Mesothelial cell of epicardium (in vitro differentiated cells): ENCODE results near the gene PITRM1. TPM values are rescaled to one million over a fixed set of nuclear protein-coding genes. Genes with fewer than 3 reads are reported as not detected.

Experiments used
- DNase-seq, 2 experiments: peaks; one replicate each; pipeline ENCODE4 v3.0.0; 2021; ENCODE audit warnings: low spot score in 2 of 2; ENCODE audit not compliant: unreplicated experiment in 2 of 2
- H3K27ac Mint-ChIP-seq: 2 replicates; pipeline ENCODE4 v1.8.0; 2021; ENCODE audit warnings: mixed read lengths
- H3K27me3 Mint-ChIP-seq: 2 replicates; pipeline ENCODE4 v1.8.0; 2021; ENCODE audit warnings: low read depth, mixed read lengths
- H3K36me3 Mint-ChIP-seq: 2 replicates; pipeline ENCODE4 v1.8.0; 2021; ENCODE audit warnings: mixed read lengths
- H3K4me1 Mint-ChIP-seq: 2 replicates; pipeline ENCODE4 v1.8.0; 2021; ENCODE audit warnings: mixed read lengths
- H3K4me3 Mint-ChIP-seq: 2 replicates; pipeline ENCODE4 v1.8.0; 2021; ENCODE audit warnings: mild to moderate bottlenecking, moderate library complexity, mixed read lengths
- H3K9me3 Mint-ChIP-seq: 2 replicates; pipeline ENCODE4 v1.8.0; 2021; ENCODE audit warnings: mixed read lengths
- total RNA-seq: library from RNA; stranded (reverse); gene quantifications from 3 replicates; pipeline ENCODE4 v1.2.1, GENCODE V29; 2021
- TF ChIP-seq, protein P1 (sequence below): fragments of 200-600 bp; sonication (generic); IDR thresholded peaks from one replicate; pipeline ENCODE4 v1.5.0; 2021; ENCODE audit warnings: antibody characterized with exemption; ENCODE audit not compliant: unreplicated experiment

The PITRM1 gene
- total RNA-seq, 1 donor from 2014 or later: 75.5 TPM

DNA sequence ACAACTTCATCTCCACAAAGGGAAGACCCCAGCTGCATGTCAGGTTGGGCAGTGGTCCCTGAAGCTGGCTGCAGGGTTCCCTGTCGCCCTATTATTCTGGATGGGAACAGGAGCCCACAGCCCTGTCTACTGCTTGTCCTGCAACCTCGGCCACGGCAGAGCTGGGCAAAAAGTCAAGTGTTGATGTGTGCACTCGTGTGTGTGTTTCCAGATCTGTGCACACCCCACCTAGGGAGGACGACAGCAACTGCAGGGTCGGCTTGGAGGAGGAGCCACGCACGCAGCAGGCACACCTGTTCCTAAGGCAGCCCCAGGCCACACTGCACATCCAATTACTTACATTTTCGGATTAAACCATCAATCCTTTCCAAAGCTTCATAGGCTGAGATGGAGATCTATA is 23.6 kb downstream of the PITRM1 start:
- Mint-ChIP-seq H3K36me3 (peaks cover 45% of the 10 kb centered on the region), H3K4me1 (no peaks in the 10 kb centered on the region), H3K27me3 (no peaks in the 10 kb centered on the region), H3K4me3 (no peak overlapping the region), H3K9me3 (no peaks in the 10 kb centered on the region), H3K27ac (no peak overlapping the region)
- TF ChIP-seq, protein P1, sequence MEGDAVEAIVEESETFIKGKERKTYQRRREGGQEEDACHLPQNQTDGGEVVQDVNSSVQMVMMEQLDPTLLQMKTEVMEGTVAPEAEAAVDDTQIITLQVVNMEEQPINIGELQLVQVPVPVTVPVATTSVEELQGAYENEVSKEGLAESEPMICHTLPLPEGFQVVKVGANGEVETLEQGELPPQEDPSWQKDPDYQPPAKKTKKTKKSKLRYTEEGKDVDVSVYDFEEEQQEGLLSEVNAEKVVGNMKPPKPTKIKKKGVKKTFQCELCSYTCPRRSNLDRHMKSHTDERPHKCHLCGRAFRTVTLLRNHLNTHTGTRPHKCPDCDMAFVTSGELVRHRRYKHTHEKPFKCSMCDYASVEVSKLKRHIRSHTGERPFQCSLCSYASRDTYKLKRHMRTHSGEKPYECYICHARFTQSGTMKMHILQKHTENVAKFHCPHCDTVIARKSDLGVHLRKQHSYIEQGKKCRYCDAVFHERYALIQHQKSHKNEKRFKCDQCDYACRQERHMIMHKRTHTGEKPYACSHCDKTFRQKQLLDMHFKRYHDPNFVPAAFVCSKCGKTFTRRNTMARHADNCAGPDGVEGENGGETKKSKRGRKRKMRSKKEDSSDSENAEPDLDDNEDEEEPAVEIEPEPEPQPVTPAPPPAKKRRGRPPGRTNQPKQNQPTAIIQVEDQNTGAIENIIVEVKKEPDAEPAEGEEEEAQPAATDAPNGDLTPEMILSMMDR: no peak
- DNase-seq: no peak

DNA sequence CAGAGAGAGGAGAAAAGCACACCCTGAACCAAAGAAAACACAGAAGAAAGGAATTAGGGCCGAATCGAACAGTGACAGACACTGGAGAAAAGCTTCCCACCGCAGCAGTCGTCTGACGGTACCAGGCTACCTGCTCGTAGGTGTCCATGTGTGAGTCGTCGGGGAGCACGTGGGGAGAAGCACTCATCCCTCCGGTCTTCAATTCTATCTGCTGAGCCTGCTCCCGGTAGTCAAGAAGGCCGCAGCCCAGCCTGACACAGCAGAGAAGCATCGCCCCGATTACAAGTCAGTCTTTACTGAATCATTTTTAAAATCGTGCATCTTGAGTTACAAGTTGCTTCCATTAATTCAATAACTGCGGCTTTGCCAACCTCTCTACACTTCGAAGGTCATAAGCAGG is 24.5 kb downstream of the PITRM1 start:
- TF ChIP-seq, protein P1: no peak
- H3K36me3 Mint-ChIP-seq: peaks cover 43% of the 10 kb centered on the region
- H3K27ac Mint-ChIP-seq: no peak overlapping the region
- no peaks in the 10 kb centered on the region for H3K9me3 Mint-ChIP-seq
- H3K4me3 Mint-ChIP-seq: no peak overlapping the region
- no peaks in the 10 kb centered on the region for H3K27me3 Mint-ChIP-seq
- no peak for DNase-seq
- H3K4me1 Mint-ChIP-seq: no peaks in the 10 kb centered on the region

GRCh38 chr10:3147117-3147820 is 25.3 kb downstream of the PITRM1 start:
- H3K27me3 Mint-ChIP-seq: no peaks in the 10 kb centered on the region
- no peak overlapping the region for H3K27ac Mint-ChIP-seq
- no peaks in the 10 kb centered on the region for H3K9me3 Mint-ChIP-seq
- H3K4me3 Mint-ChIP-seq: no peak overlapping the region
- H3K36me3 Mint-ChIP-seq: peaks cover 39% of the 10 kb centered on the region
- DNase-seq: no peak
- peaks cover 2% of the 10 kb centered on the region for H3K4me1 Mint-ChIP-seq
- TF ChIP-seq, protein P1: no peak

DNA sequence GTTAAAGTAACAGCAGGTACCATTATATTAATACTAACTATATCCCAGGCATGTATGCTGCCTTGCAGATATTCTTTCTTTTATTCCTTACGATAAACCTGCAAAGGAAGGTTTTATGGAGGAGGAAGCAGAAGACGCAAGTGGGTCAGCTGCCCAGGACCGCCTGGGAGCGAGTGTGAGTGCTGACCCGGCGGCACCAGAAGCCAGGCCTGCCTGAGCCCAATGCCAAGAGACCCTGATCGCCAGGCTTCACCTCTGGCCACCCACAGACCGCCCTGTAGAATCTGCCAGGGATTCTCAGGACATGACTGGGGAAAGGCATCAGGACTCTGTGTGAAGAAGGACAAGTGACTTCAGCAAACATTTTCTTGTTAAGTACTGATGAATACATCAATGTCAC is 26.3 kb downstream of the PITRM1 start:
- H3K4me3 Mint-ChIP-seq: no peak overlapping the region
- TF ChIP-seq, protein P1: no peak
- peaks cover 43% of the 10 kb centered on the region for H3K36me3 Mint-ChIP-seq

DNA sequence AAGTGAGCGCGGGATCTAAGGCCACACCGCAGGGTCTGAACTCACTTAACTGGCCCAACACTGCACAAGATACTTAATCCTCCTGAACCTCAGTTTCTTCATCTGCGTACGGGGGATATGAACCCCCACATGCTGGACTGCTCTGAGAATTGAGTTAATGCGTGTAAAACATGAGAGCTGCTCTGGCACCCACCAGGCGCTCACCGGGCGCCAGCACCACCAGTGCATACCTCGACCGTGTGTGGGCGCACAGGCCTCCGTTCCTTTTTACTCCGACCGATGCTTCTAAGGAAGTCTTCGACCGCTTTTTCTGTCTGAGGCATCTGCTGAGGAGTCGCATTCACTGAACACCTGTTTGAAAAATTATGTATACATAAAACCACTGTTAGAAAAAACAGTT is 27.2 kb downstream of the PITRM1 start:
- H3K36me3 Mint-ChIP-seq: peaks cover 50% of the 10 kb centered on the region
- no peak overlapping the region for H3K4me3 Mint-ChIP-seq
- TF ChIP-seq, protein P1: no peak
- no peak overlapping the region for H3K27ac Mint-ChIP-seq
- DNase-seq: no peak
- H3K27me3 Mint-ChIP-seq: no peaks in the 10 kb centered on the region
- H3K4me1 Mint-ChIP-seq: peaks cover 13% of the 10 kb centered on the region
- H3K9me3 Mint-ChIP-seq: no peaks in the 10 kb centered on the region

More for the DNA sequence above, 26.3 kb downstream of the PITRM1 start:
- no peaks in the 10 kb centered on the region for H3K9me3 Mint-ChIP-seq
- no peak overlapping the region for H3K27ac Mint-ChIP-seq
- no peak for DNase-seq
- peaks cover 8% of the 10 kb centered on the region for H3K4me1 Mint-ChIP-seq
- no peaks in the 10 kb centered on the region for H3K27me3 Mint-ChIP-seq
